GM12865 (cell line): ENCODE data around the gene DDX5.

Source experiments
- DNase-seq: peaks from one replicate; pipeline ENCODE4 v3.0.0; 2010; ENCODE audit warnings: low read depth
- H3K4me3 ChIP-seq: 2 replicates; pipeline ENCODE4 v1.5.1; 2011; ENCODE audit warnings: mild to moderate bottlenecking, low read depth, low read length, control low read depth
- TF ChIP-seq, protein P1 (sequence below): IDR thresholded peaks from 2 replicates; pipeline ENCODE4 v1.5.1; 2011; ENCODE audit warnings: low read length, control low read depth, low read depth, inconsistent platforms; ENCODE audit not compliant: insufficient read depth; ENCODE audit errors: missing control alignments

DDX5 gene

GRCh38 chr17:64532409-64532808 lies 26.3 kb upstream of the DDX5 start:
- TF ChIP-seq, protein P1, sequence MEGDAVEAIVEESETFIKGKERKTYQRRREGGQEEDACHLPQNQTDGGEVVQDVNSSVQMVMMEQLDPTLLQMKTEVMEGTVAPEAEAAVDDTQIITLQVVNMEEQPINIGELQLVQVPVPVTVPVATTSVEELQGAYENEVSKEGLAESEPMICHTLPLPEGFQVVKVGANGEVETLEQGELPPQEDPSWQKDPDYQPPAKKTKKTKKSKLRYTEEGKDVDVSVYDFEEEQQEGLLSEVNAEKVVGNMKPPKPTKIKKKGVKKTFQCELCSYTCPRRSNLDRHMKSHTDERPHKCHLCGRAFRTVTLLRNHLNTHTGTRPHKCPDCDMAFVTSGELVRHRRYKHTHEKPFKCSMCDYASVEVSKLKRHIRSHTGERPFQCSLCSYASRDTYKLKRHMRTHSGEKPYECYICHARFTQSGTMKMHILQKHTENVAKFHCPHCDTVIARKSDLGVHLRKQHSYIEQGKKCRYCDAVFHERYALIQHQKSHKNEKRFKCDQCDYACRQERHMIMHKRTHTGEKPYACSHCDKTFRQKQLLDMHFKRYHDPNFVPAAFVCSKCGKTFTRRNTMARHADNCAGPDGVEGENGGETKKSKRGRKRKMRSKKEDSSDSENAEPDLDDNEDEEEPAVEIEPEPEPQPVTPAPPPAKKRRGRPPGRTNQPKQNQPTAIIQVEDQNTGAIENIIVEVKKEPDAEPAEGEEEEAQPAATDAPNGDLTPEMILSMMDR, result no peak
- no peak overlapping the region for H3K4me3 ChIP-seq
- DNase-seq, result no peak

- DNase-seq, result no peak
- TF ChIP-seq, protein P1, result no peak
- no peak overlapping the region for H3K4me3 ChIP-seq
Measured at GRCh38 chr17:64531955-64532371, 25.9 kb upstream of the DDX5 start.

- no peak overlapping the region for H3K4me3 ChIP-seq
- TF ChIP-seq, protein P1, result no peak
- DNase-seq, result no peak
Measured at GRCh38 chr17:64529221-64529620, 23.1 kb upstream of the DDX5 start.

DNA sequence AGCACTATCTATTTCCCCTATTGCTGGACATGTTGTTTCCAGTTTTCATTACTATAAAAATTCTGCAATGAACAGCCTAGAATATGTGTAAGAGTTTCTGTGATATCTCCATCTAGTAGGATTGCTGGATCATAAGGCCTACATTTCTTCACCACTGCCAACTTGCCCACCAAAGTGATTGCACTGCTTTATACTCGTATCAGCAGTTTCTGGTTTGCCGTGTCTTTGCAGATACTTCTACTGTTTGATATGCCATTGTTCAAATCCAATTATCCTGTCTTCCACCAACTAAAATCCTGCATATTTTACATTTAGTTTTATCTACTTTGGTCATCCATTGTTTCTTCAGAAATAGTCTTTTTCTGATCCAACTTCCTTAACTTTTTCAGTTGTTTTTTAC lies 21.8 kb upstream of the DDX5 start:
- H3K4me3 ChIP-seq, result no peak overlapping the region
- TF ChIP-seq, protein P1, result no peak
- no peak for DNase-seq

GRCh38 chr17:64520359-64520758 lies 14.3 kb upstream of the DDX5 start:
- DNase-seq, result no peak
- H3K4me3 ChIP-seq, result no peak overlapping the region
- TF ChIP-seq, protein P1, result no peak

- DNase-seq, result no peak
- TF ChIP-seq, protein P1, result no peak
- no peak overlapping the region for H3K4me3 ChIP-seq
Measured at GRCh38 chr17:64519601-64520000, 13.5 kb upstream of the DDX5 start.

GRCh38 chr17:64515829-64516228 lies 9.7 kb upstream of the DDX5 start:
- DNase-seq, result no peak
- TF ChIP-seq, protein P1, result no peak
- H3K4me3 ChIP-seq, result no peak overlapping the region
